ENCODE data around the gene CAMTA1.

CAMTA1 gene

DNA sequence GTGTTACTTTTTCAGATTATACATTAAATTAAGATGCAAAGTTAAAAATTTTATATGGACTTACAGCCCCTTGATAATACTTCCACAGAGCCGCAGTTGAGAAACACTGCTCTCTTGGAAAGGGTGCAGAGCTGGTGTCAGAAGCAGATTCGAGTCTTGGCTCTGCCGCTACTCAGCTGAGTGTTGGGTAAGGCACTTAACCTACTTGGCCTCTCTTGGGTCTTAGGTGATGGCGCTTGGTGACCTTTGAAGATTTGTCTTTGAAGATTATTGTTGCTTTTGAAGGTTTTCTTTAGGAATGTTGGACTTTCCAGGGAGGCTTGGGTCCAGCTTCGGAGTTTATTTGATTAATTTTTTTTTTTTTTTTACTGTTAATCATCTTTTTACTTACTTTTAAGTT, 48.5 kb downstream of the CAMTA1 start:
- H4K20me1 ChIP-seq (ENCODE audit: insufficient read depth, low read length) = peaks cover 19% of the 10 kb centered on the region; the same call in 1 of the 2 replicates
- no peak overlapping the region for H2AFZ ChIP-seq (ENCODE audit: low read depth, low read length)
- H3K27ac ChIP-seq (ENCODE audit: low read length) = no peak overlapping the region
- H3K9me3 ChIP-seq (ENCODE audit: insufficient read depth, low read length, severe bottlenecking) = no peaks in the 10 kb centered on the region
- H3K9ac ChIP-seq (ENCODE audit: low read depth, low read length) = no peak overlapping the region
- DNase-seq (no peak), ATAC-seq (ENCODE audit: insufficient read depth, low read depth) (no peak)
- H3K4me1 ChIP-seq (ENCODE audit: insufficient read depth, low read length) = no peaks in the 10 kb centered on the region
- H3K36me3 ChIP-seq (ENCODE audit: insufficient read depth, low read length) = peaks cover 20% of the 10 kb centered on the region
- TF ChIP-seq, protein P1, sequence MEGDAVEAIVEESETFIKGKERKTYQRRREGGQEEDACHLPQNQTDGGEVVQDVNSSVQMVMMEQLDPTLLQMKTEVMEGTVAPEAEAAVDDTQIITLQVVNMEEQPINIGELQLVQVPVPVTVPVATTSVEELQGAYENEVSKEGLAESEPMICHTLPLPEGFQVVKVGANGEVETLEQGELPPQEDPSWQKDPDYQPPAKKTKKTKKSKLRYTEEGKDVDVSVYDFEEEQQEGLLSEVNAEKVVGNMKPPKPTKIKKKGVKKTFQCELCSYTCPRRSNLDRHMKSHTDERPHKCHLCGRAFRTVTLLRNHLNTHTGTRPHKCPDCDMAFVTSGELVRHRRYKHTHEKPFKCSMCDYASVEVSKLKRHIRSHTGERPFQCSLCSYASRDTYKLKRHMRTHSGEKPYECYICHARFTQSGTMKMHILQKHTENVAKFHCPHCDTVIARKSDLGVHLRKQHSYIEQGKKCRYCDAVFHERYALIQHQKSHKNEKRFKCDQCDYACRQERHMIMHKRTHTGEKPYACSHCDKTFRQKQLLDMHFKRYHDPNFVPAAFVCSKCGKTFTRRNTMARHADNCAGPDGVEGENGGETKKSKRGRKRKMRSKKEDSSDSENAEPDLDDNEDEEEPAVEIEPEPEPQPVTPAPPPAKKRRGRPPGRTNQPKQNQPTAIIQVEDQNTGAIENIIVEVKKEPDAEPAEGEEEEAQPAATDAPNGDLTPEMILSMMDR (IDR thresholded peaks at IDR 0.05; ENCODE audit: borderline replicate concordance, extremely low read depth, low read length, poor library complexity, severe bottlenecking) = no peak
- TF ChIP-seq EZH2 (IDR thresholded peaks at IDR 0.05; ENCODE audit: borderline replicate concordance, low read depth, low read length, severe bottlenecking) = no peak
- no peak overlapping the region for H3K4me3 ChIP-seq (ENCODE audit: low read depth in 1 of 2, low read length in 2 of 2)
- no peaks in the 10 kb centered on the region for H3K27me3 ChIP-seq (ENCODE audit: insufficient read depth, low read length, poor library complexity)
- H3K79me2 ChIP-seq (ENCODE audit: insufficient read depth, low read length) = peaks cover 57% of the 10 kb centered on the region
- no peak overlapping the region for H3K4me2 ChIP-seq (ENCODE audit: insufficient read depth, low read length)

DNA sequence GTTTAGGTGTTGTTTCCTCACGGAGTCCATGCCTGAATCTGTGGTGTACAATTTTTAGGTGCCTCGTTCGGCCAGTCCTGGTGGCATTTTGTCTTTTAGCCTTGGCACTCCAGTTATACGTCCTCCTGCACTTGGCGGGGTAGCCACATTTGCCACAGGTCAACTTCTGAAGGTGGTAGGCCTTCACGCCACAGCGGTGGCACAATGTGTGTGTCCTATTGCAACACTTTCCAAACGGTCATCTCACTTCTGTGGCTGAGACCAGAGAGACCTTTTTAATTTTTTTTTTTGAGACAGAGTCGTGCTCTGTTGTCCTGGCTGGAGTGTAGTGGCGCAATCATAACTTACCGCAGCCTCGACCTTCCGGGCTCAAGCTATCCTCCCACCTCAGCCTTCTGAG, 49.1 kb downstream of the CAMTA1 start:
- peaks cover 16% of the 10 kb centered on the region for H3K36me3 ChIP-seq (ENCODE audit: insufficient read depth, low read length)
- H3K4me3 ChIP-seq (ENCODE audit: low read depth in 1 of 2, low read length in 2 of 2) = no peak overlapping the region
- DNase-seq (no peak), ATAC-seq (ENCODE audit: insufficient read depth, low read depth) (no peak)
- H3K4me2 ChIP-seq (ENCODE audit: insufficient read depth, low read length) = no peak overlapping the region
- peaks cover 55% of the 10 kb centered on the region for H3K79me2 ChIP-seq (ENCODE audit: insufficient read depth, low read length)
- no peak for TF ChIP-seq EZH2 (IDR thresholded peaks at IDR 0.05; ENCODE audit: borderline replicate concordance, low read depth, low read length, severe bottlenecking)
- TF ChIP-seq, protein P1 (IDR thresholded peaks at IDR 0.05; ENCODE audit: borderline replicate concordance, extremely low read depth, low read length, poor library complexity, severe bottlenecking) = no peak
- no peak overlapping the region for H3K9ac ChIP-seq (ENCODE audit: low read depth, low read length)
- H4K20me1 ChIP-seq (ENCODE audit: insufficient read depth, low read length) = peaks cover 19% of the 10 kb centered on the region; the same call in 1 of the 2 replicates
- H3K27me3 ChIP-seq (ENCODE audit: insufficient read depth, low read length, poor library complexity) = no peaks in the 10 kb centered on the region
- no peak overlapping the region for H3K27ac ChIP-seq (ENCODE audit: low read length)
- H3K4me1 ChIP-seq (ENCODE audit: insufficient read depth, low read length) = no peaks in the 10 kb centered on the region
- H3K9me3 ChIP-seq (ENCODE audit: insufficient read depth, low read length, severe bottlenecking) = no peaks in the 10 kb centered on the region
- no peak overlapping the region for H2AFZ ChIP-seq (ENCODE audit: low read depth, low read length)

DNA sequence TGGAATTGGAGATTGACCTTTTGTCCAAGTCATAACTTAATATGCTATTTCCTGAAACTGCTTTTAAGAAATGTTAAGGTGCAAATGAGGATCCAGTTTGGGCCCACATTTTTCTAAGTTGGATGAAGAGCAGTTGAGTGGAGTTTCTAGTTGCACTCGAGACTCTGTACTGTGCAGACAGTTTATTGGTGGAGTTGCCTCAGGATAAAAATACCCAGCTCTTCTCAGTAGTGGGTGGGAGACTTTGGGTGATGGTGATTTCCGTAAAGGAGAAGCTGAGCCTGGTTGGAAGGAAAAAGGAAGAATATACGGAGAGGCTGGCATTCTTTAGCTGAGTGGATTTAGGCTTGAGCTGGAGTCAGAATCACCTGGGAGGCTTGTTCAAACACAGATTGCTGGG, 49.9 kb downstream of the CAMTA1 start:
- ATAC-seq (ENCODE audit: insufficient read depth, low read depth) = no peak

More for the DNA sequence above, 49.9 kb downstream of the CAMTA1 start:
- no peak overlapping the region for H2AFZ ChIP-seq (ENCODE audit: low read depth, low read length)
- peaks cover 20% of the 10 kb centered on the region; the same call in 1 of the 2 replicates for H4K20me1 ChIP-seq (ENCODE audit: insufficient read depth, low read length)
- no peak overlapping the region for H3K4me2 ChIP-seq (ENCODE audit: insufficient read depth, low read length)
- no peak overlapping the region for H3K9ac ChIP-seq (ENCODE audit: low read depth, low read length)
- H3K79me2 ChIP-seq (ENCODE audit: insufficient read depth, low read length) = peaks cover 57% of the 10 kb centered on the region
- H3K9me3 ChIP-seq (ENCODE audit: insufficient read depth, low read length, severe bottlenecking) = no peaks in the 10 kb centered on the region
- TF ChIP-seq, protein P1 (IDR thresholded peaks at IDR 0.05; ENCODE audit: borderline replicate concordance, extremely low read depth, low read length, poor library complexity, severe bottlenecking) = no peak
- TF ChIP-seq EZH2 (IDR thresholded peaks at IDR 0.05; ENCODE audit: borderline replicate concordance, low read depth, low read length, severe bottlenecking) = no peak
- no peak for DNase-seq
- no peak overlapping the region for H3K27ac ChIP-seq (ENCODE audit: low read length)
- H3K36me3 ChIP-seq (ENCODE audit: insufficient read depth, low read length) = peaks cover 13% of the 10 kb centered on the region
- H3K4me3 ChIP-seq (ENCODE audit: low read depth in 1 of 2, low read length in 2 of 2) = no peak overlapping the region
- no peaks in the 10 kb centered on the region for H3K4me1 ChIP-seq (ENCODE audit: insufficient read depth, low read length)
- no peaks in the 10 kb centered on the region for H3K27me3 ChIP-seq (ENCODE audit: insufficient read depth, low read length, poor library complexity)

Measured in DND-41 (cell line).